GM21381 (cell line): ENCODE measurements around the gene TSPAN32.
"Not testable (repeated sequence)": the region's sequence is repeated elsewhere in the genome, so short reads cannot be mapped to it uniquely, and the experiment has no call there.

Experiments
- ATAC-seq: cut with Tn5 transposase; IDR thresholded peaks from one replicate; pipeline ENCODE4 v1.9.1; 2021; ENCODE audit warnings: mild to moderate bottlenecking, moderate library complexity; ENCODE audit not compliant: unreplicated experiment

Gene TSPAN32

DNA sequence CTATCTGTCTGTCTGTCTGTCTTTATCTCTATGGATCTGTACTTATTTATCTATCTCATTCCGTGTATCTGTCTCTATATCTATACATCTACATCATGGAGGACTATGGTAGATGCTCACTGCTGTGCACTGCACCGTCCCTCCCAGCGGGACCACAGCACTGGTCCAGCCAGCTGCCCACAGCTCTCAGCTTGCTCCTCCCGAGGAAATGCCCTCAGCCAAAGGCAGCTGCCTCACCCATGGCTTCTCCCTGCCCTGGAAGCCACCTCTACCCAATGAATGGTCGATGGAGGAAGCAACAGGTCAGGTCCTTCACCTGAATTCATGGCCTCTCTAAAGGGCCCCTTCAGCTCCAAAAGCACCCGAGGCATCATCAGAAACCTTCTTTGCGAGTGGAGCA, 60.6 kb downstream of the TSPAN32 start:
- no peak for ATAC-seq

DNA sequence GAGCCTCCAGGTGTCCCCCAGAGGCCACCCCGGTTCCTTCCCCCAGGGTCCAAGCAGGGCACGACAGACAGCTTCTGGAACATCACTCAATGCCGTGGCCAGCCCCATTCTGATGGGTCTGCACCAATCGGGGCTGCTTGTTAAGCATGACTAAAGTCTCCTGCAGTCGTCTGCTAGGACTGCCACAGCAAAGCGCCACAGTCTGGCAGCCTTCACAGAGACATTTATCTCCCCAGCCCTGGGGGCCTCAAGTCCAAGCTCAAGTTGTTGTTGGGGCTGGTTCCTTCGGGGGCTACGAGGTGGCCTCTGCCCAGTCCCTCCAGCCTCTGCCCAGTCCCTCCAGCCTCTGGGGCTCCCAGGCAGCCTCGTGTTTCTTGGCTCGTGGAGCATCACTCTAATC, 61.3 kb downstream of the TSPAN32 start:
- no peak for ATAC-seq

DNA sequence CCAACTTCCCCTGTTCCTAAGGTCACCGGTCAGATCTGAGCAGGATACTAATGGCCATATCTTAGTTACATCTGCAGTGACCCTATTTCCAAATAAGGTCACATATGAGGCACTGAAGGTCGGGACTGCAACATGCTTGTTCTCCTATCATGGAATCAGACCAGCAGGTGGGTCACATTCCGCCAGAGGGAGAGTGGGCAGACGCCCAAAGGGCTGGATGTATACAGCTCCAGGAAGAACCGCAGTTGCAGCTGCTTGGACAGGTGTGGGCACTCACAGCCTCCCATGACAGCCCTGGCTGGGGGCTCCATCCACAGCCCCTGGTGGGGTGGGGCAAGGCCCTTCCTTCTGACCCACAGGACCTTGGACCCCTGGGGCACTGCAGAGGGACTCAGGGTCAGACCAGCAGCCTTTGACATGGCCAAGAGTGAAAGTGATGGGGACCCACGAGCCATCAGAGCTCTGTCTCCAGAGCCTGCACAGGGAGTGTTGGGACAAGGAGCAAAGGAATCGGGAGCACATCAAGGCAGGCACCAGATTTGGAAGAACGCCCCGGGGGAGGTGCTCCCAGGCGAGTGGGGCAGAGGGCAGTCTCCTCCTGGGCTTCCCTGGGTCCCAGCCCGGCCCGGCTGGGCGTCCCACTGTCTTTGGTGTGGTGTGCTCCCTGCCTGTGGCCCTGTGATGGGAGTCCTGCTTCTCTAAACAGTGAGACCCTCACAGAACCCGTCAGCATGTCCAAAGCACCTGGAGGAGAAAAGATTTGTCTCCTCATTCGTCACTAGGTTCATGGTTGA, 62.0 kb downstream of the TSPAN32 start:
- no peak for ATAC-seq

DNA sequence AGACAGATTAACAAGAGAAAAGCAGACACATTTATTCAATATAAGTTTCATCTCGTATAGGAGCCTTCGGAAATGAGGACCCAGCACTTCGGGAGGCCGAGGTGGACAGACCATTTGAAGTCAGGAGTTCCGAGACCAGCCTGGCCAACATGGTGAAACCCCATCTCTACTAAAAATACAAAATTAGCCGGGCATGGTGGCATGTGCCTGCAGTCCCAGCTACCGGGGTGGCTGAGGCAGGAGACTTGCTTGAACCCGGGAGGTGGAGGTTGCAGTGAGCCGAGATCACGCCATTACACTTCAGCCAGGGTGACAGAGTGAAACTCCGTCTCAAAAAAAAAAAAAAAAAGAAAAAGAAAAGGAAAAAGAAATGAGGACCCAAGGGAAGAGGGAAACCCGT, 62.6 kb downstream of the TSPAN32 start:
- ATAC-seq, result not testable (repeated sequence)

DNA sequence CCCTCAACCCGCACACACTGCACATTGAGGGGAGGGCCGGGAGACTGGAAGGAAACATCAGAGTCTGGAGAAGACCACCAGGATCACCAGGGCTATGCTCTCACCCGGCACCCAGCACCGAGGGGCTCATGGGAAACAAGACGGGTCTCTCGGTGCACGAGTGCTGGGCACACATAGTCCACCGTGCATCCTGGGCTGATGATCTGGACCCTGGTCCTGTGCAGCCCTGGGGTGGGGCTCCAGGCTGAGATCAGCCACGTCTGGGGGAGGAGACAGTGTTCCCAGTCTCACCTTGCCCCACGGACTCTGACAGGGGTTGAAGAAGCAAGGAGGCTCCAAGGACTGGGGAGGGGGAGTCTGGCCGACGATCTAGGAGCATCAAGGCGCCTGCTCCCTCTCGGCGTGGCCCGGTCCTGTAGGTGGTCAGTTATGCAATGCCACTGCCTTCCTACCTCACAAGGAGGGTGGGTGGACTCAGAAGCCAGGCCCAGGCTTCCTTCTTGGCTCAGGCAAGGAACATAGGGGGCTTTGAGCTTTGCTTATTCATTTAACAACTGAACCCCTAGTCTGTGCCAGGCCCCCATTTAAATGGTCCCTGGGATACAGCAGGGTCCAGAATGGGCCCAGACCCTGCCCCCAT, 63.9 kb downstream of the TSPAN32 start:
- no peak for ATAC-seq

DNA sequence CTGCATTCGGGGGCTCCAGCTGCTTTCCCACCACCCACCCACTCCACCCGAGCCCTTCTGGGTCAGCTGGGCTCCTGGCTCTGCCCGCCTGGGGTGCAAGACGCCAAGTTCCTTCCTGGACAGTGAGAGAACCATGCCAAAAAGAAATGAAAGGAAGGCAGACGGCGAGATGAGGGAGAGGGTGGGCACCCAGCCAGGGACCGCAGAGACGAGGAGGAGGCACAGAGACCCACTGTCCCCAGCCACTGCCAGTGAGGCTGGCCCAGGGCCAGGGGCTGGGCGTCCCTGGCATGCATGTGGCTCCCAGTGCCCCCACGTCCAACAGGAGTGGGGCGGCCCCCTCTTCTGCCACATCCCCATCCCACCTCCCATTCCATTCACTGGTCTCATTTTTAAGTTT, 64.5 kb downstream of the TSPAN32 start:
- no peak for ATAC-seq

DNA sequence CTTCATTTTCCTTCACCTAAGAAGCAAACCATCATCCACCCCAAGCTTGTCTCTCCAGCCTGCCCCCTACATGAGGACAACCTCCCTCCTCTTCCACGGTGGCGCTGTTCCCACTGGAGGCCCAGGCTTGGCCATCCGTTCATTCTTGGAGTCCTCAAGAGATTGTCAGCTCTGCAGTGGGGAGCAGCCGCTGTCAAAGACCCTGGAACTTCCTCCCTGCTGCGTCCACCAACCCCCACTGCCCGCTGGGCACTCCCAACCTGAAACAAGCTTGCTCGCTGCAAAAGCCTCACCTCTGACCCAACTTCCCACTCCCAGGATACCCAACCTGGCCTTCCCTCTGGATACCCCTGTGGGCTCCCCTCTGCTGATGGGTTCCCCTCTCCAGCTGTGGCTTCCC, 64.9 kb downstream of the TSPAN32 start:
- no peak for ATAC-seq

DNA sequence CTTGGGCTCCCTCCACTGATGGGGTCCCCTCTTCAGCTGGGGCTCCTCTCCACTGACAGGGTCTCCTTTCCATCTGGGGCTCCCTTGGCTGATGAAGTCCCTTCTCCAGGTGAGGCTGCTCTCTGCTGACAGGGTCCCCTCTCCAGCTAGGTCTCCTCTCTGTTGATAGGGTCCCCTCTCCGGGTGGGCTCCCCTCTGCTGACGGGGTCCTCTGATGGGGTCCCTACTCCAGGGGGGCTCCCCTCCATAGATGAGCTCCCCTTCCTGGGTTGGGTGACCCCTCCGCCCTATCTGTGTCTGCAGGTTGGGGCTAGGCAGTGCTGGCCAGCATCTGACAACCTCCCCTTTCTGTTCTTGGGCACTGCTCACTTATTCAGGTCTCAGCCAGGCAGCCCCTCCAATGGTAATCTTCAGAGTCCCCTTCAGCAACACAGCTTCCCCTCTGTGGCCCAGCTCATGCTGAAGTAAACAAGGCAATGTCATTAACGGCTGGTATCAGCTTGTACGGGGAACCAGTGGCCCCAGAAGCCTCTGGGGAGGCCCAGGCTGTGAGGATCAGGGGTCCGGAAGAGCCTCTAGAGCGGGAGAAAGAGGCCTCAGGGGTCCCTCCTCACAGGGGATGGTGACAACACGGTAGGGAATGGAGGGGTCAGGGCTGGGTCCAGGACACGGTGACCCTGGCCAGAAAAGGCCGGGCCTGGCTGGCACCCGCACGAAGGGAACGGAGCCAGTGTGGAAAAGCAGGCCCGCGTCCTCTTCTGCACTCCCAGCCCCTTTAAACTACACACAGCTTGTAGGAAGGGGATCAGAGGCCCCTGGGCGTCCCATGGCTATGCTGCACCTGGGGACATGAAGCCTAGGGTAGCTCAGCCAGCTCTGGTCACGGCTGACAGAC, 65.7 kb downstream of the TSPAN32 start:
- ATAC-seq, result no peak
